ENCODE data around the gene ZBTB42.

Gene ZBTB42

DNA sequence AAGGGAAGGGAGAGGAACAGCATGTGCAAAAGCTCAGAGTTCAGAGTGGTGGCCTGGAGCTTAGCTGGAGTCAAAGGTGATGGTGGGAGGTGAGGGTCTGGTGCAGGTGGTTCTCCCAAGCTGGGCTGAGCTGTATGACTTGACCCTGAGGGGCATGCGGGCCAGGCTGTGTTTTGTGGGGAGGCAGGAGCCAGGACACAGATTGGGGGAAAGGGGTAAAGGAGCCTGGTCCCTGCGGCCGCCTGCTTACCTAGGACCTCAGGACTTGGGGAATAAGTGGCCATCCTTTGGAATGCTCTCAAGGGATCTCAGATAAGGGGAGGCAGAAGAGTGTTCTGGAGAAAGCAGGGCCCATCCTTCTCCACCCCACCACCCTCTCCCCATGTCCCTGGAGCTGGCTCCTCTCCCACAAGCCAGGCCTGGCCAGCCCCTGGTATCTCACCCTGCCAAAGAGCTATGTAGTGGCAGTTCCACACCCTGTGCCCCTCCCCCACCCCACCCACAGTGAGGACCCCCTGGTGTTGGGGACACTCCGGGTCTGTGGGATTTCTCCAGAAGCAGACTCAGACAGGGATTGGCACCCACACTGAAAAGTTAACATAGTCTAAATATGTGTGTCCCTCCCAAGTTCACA, 44.2 kb downstream of the ZBTB42 start:
- no peak for DNase-seq

DNA sequence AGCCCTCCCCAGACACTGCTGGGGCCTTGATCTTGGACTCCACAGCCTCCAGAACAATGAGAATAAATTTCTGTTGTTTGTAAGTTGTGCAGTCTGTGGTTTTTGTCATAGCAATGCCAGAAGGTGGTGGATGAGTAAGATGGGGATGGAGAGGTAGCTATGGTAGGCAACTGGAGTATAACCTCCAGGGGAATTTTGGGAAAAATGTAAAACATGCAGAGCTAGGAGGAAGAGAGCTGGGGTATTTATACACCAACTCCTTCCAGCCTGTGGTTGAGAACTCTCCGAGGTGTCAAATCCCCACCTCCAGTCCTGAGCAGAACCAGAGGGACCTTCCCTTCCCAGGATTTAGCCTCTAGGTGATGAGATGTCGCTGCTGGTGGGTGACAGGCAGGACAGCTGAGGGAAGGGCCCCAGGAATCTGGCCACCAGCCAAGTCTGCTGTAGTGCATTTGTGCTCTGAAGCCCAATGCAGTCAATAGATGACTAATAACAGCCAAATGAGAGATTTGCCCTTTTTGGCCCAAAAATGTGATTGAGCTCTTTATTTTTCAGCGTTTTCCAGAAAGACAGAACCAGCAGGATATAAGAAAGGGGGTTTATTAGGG, 45.0 kb downstream of the ZBTB42 start:
- DNase-seq: no peak

DNA sequence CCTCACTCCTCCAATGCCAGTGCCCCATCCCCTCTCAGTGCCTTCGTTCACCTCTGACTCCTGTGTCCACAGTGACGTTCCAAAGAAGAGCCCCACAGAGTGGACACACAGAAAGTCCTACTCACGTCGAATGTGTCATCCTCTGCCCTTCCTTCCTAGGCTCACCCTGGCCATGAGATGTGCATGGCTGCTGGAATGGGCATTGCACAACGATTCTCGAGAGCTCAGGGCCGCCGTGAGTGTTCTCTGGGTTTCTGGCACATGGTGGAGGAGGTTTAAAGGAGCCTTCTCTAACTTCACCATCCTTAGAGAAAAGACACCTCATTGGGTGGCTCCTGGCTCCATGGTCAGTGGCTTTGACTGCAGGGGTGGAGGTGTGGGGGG, 51.4 kb downstream of the ZBTB42 start:
- no peak for DNase-seq
